HG03457 (cell line): ENCODE data around the gene ACOT7.
"Not testable (repeated sequence)": the region's sequence is repeated elsewhere in the genome, so short reads cannot be mapped to it uniquely, and the experiment has no call there.

Experiments used
- ATAC-seq: cut with Tn5 transposase; IDR thresholded peaks from one replicate; pipeline ENCODE4 v1.9.1; 2021; ENCODE audit warnings: moderate number of reproducible peaks; ENCODE audit not compliant: unreplicated experiment

Gene ACOT7

GRCh38 chr1:6365047-6365446 lies 28.5 kb downstream of the ACOT7 start:
- no peak for ATAC-seq

GRCh38 chr1:6363085-6363884 lies 30.3 kb downstream of the ACOT7 start:
- ATAC-seq: not testable (repeated sequence)

- ATAC-seq: no peak
Measured at GRCh38 chr1:6361124-6361775, 32.3 kb downstream of the ACOT7 start.

GRCh38 chr1:6360517-6361070 lies 33.0 kb downstream of the ACOT7 start:
- no peak for ATAC-seq

- ATAC-seq: no peak
Measured at GRCh38 chr1:6360117-6360496, 33.5 kb downstream of the ACOT7 start.

GRCh38 chr1:6359216-6360116 lies 34.1 kb downstream of the ACOT7 start:
- ATAC-seq: peak; percentile 67

GRCh38 chr1:6358757-6359201 lies 34.8 kb downstream of the ACOT7 start:
- ATAC-seq: no peak

- no peak for ATAC-seq
Measured at GRCh38 chr1:6358144-6358624, 35.4 kb downstream of the ACOT7 start.

GRCh38 chr1:6357243-6357936 lies 36.2 kb downstream of the ACOT7 start:
- ATAC-seq: no peak

GRCh38 chr1:6355621-6356020 lies 37.9 kb downstream of the ACOT7 start:
- no peak for ATAC-seq

- no peak for ATAC-seq
Measured at GRCh38 chr1:6354659-6355317, 38.8 kb downstream of the ACOT7 start.

GRCh38 chr1:6353955-6354658 lies 39.5 kb downstream of the ACOT7 start:
- ATAC-seq: no peak

- no peak for ATAC-seq
Measured at GRCh38 chr1:6353619-6353954, 40.0 kb downstream of the ACOT7 start.

GRCh38 chr1:6352138-6352563 lies 41.4 kb downstream of the ACOT7 start:
- no peak for ATAC-seq

- no peak for ATAC-seq
Measured at GRCh38 chr1:6351480-6352137, 42.0 kb downstream of the ACOT7 start.

- ATAC-seq: no peak
Measured at GRCh38 chr1:6350416-6351088, 43.0 kb downstream of the ACOT7 start.

- ATAC-seq: no peak
Measured at GRCh38 chr1:6349254-6349943, 44.2 kb downstream of the ACOT7 start.
